ENCODE data around the gene PABPN1.

The PABPN1 gene

DNA sequence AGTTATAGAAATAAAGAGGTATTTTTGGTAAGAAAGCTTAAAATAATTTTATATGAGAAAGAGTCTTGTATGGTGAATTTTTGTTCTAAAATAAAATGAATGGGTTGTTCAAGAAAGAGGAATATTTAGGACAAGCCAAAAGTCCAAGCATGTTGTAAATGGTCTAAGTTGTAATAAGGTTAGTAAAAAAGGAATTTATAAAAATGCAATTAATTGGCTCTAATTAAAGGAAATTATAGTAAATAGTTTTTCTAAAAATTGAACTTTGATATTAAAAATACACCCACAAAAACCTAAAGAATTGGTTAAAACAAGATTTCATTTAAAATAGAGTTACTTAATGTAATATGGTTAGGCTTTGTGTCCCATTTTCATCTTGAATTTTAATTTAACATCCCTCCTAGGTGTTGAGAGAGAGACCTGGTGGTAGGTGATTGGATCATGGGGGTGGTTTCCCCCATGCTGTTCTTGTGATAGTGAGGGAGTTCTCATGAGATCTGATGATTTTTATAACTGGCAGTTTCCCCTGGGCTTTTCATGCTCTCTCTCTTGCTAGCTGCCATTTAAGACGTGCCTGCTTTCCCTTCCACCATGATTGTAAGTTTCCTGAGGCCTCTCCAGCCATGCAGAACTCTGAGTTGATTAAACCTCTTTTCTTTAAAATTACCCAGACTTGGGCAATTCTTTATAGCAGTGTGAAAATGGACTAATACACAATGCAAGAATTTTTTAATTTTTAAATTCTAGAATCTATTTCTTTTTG, 18.4 kb downstream of the PABPN1 start:
- Histone ChIP-seq H3K27me3 (ENCODE audit: control insufficient read depth, insufficient read depth, low read length) (no peaks in the 10 kb centered on the region), H3K27ac (ENCODE audit: low read depth, low read length) (no peak overlapping the region), H3K4me3 (ENCODE audit: low read depth, low read length) (no peak overlapping the region), H3K9ac (ENCODE audit: low read length) (no peak overlapping the region), H3K9me3 (ENCODE audit: control insufficient read depth, insufficient read depth, low read depth, low read length) (peaks cover 35% of the 10 kb centered on the region), H3K36me3 (ENCODE audit: control insufficient read depth, insufficient read depth, low read length) (no peaks in the 10 kb centered on the region), H3K4me1 (ENCODE audit: control insufficient read depth, insufficient read depth, low read length) (no peaks in the 10 kb centered on the region)

DNA sequence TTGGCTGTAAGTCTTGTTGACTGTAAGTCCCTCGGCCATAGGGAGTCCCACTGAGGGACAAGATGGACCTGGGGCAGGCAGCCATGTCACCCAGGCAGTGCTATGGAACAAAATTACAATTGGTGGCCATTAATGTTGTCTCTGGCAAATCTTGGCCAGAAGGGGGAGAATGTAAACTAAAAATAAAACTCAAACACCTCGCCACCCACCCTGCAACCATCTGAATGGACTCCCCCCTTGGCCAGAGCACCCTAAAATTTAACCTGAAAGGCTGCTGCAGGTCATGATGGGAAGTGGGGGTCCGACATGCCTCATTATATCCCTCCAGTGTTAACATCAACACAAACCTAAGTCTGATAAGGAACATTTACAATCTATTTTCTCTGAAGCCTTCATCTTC, 23.2 kb downstream of the PABPN1 start:
- H3K36me3 ChIP-seq (ENCODE audit: control insufficient read depth, insufficient read depth, low read length), result no peaks in the 10 kb centered on the region
- H3K9ac ChIP-seq (ENCODE audit: low read length), result no peak overlapping the region
- H3K27me3 ChIP-seq (ENCODE audit: control insufficient read depth, insufficient read depth, low read length), result no peaks in the 10 kb centered on the region
- H3K4me3 ChIP-seq (ENCODE audit: low read depth, low read length), result no peak overlapping the region
- H3K27ac ChIP-seq (ENCODE audit: low read depth, low read length), result no peak overlapping the region
- peaks cover 20% of the 10 kb centered on the region for H3K9me3 ChIP-seq (ENCODE audit: control insufficient read depth, insufficient read depth, low read depth, low read length)
- peaks cover 11% of the 10 kb centered on the region for H3K4me1 ChIP-seq (ENCODE audit: control insufficient read depth, insufficient read depth, low read length)

DNA sequence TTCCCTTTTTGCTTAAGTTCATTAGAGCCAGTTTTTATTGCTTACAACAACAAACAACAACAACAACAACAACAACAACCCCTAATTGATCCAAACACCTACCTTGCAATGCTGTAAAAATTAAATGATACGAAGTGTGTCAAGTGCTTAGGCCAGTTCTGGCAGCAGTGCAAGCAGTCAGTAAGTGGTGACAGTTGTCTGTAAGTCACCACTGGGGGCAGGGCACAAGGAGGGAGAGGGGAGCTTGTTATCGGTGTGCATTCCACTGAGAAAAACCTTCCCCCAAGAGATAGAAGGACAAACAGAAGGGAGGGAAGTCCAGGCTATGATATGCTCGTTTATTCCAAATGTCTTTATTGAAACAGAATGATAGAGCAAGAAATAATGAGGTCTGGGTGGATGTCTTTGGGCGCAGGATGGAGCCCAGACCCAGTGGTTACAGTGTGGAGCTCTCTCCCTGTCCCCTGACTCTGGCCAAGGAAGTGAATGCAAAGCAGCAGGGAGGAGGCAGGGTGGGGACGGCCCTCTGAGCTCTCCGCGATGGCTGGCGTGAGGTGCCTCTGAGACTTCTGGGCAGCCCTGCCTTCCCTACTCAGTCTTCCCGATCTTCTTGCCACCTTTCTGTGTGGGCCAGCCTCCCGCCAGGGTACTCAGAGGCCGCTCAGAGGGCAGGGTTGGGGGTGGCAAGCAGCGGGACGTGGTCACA, 24.9 kb downstream of the PABPN1 start:
- peaks cover 8% of the 10 kb centered on the region for H3K27me3 ChIP-seq (ENCODE audit: control insufficient read depth, insufficient read depth, low read length)
- no peak overlapping the region for H3K9ac ChIP-seq (ENCODE audit: low read length)
- H3K9me3 ChIP-seq (ENCODE audit: control insufficient read depth, insufficient read depth, low read depth, low read length), result peaks cover 9% of the 10 kb centered on the region
- H3K27ac ChIP-seq (ENCODE audit: low read depth, low read length), result no peak overlapping the region
- H3K4me3 ChIP-seq (ENCODE audit: low read depth, low read length), result no peak overlapping the region; the same call in 1 of the 2 replicates
- H3K36me3 ChIP-seq (ENCODE audit: control insufficient read depth, insufficient read depth, low read length), result no peaks in the 10 kb centered on the region
- peaks cover 11% of the 10 kb centered on the region for H3K4me1 ChIP-seq (ENCODE audit: control insufficient read depth, insufficient read depth, low read length)

DNA sequence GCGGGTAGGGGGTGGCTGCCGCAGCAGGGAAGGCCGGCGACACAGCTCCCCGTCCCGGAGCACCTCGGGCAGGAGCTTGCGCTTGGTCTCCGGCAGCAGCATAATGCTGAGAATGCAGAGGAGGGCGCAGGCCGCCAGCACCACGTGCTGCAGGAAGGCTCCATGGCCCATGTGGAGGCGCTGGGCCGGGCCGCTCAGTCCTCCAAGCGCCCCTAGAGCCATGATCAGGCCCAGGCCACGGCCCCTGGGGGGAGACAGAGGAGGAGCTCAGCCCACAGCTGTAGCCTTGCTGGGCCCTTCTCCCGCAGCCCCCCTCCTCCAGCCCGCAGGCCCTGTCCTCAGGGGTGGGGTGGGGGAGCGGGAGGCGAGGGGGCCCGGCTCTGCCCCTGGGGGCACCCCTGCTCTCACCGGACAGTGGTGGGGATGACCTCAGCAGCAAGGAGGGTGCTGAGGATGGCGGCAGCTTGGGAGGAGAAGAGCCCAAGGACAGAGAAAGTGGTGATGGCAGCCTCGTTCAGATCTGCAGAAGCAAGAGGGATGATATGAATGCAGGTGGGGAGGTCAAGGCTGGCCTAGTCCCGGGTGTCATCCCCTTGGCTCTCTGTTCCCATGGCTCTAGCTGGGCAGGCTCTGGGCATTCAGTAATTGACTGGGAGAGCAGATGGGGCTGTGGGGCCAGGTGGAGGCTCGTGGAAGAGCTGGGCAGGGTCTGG, 25.6 kb downstream of the PABPN1 start:
- no peak overlapping the region; the same call in 1 of the 2 replicates for H3K4me3 ChIP-seq (ENCODE audit: low read depth, low read length)
- peaks cover 11% of the 10 kb centered on the region for H3K4me1 ChIP-seq (ENCODE audit: control insufficient read depth, insufficient read depth, low read length)
- H3K27me3 ChIP-seq (ENCODE audit: control insufficient read depth, insufficient read depth, low read length), result peaks cover 15% of the 10 kb centered on the region
- no peak overlapping the region for H3K27ac ChIP-seq (ENCODE audit: low read depth, low read length)
- H3K9ac ChIP-seq (ENCODE audit: low read length), result no peak overlapping the region
- H3K9me3 ChIP-seq (ENCODE audit: control insufficient read depth, insufficient read depth, low read depth, low read length), result 0 out of 2 replicates have a peak, but pooled peaks cover 2% of the 10 kb centered on the region
- no peaks in the 10 kb centered on the region for H3K36me3 ChIP-seq (ENCODE audit: control insufficient read depth, insufficient read depth, low read length)

DNA sequence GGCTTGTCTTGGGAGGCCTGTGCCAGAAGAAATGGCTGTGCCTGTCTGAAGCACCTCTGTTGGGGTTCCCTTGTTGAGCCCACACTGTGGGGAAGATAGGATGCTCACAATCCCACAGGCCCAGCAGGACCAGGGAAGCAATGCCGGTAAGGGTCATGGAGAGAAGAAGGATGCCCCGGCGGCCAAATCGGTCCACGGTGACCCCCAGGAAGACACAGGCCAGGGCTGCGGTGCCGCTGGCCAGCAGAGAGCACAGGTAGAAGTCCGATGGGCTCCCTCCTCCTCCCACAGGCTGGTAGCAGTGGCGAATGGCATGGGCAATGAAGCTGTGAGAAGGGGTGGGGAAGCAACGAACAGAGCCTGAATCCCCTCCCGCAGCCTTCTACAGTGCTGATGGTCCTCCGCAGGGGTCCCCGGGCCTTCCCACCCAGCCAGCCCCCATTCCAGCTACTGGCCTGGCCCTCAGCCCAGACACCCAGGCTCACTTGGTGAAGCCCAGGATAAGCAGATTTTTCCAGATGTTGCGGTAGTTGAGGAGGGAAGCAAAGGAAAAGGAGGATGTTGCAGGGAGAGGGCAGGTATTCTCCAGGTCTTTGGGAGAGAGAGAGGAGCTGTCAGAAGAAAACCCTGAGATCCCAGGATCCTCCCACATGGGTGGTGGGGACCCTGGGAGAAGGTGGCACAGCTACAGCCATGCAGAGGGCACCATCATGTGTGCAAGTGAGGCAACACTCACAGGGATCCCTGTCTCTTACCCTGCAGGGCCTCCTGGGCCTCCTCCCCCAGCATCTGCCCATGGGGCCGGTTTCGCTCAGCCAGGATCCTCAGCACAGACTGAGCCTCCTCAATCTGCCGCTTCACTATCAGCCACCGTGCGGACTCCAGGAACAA, 26.4 kb downstream of the PABPN1 start:
- peaks cover 20% of the 10 kb centered on the region for H3K27me3 ChIP-seq (ENCODE audit: control insufficient read depth, insufficient read depth, low read length)
- H3K27ac ChIP-seq (ENCODE audit: low read depth, low read length), result no peak overlapping the region
- peaks cover 11% of the 10 kb centered on the region for H3K4me1 ChIP-seq (ENCODE audit: control insufficient read depth, insufficient read depth, low read length)
- H3K36me3 ChIP-seq (ENCODE audit: control insufficient read depth, insufficient read depth, low read length), result no peaks in the 10 kb centered on the region
- no peaks in the 10 kb centered on the region for H3K9me3 ChIP-seq (ENCODE audit: control insufficient read depth, insufficient read depth, low read depth, low read length)
- no peak overlapping the region for H3K4me3 ChIP-seq (ENCODE audit: low read depth, low read length)
- no peak overlapping the region for H3K9ac ChIP-seq (ENCODE audit: low read length)

DNA sequence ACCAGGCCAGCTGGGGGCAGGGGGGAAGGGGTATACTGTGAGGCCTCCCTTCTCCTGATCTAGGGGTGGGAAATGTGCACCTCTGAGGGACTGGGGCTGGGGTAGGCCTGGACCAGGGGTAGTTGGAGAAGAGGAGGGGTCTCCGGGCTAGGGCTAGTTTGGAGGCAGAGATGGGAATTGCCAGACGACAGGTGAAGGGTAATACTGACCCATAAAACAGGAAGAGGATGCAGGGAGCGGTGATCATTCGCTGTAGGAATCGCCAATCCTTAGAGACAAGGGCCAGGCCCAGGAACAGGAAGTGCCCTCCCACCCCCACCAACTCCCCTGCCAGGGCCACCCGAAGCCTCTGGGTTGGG, 27.0 kb downstream of the PABPN1 start:
- peaks cover 14% of the 10 kb centered on the region for H3K4me1 ChIP-seq (ENCODE audit: control insufficient read depth, insufficient read depth, low read length)
- peaks cover 24% of the 10 kb centered on the region for H3K27me3 ChIP-seq (ENCODE audit: control insufficient read depth, insufficient read depth, low read length)
- H3K36me3 ChIP-seq (ENCODE audit: control insufficient read depth, insufficient read depth, low read length), result no peaks in the 10 kb centered on the region
- H3K9ac ChIP-seq (ENCODE audit: low read length), result no peak overlapping the region
- H3K27ac ChIP-seq (ENCODE audit: low read depth, low read length), result no peak overlapping the region
- H3K9me3 ChIP-seq (ENCODE audit: control insufficient read depth, insufficient read depth, low read depth, low read length), result no peaks in the 10 kb centered on the region
- H3K4me3 ChIP-seq (ENCODE audit: low read depth, low read length), result no peak overlapping the region

DNA sequence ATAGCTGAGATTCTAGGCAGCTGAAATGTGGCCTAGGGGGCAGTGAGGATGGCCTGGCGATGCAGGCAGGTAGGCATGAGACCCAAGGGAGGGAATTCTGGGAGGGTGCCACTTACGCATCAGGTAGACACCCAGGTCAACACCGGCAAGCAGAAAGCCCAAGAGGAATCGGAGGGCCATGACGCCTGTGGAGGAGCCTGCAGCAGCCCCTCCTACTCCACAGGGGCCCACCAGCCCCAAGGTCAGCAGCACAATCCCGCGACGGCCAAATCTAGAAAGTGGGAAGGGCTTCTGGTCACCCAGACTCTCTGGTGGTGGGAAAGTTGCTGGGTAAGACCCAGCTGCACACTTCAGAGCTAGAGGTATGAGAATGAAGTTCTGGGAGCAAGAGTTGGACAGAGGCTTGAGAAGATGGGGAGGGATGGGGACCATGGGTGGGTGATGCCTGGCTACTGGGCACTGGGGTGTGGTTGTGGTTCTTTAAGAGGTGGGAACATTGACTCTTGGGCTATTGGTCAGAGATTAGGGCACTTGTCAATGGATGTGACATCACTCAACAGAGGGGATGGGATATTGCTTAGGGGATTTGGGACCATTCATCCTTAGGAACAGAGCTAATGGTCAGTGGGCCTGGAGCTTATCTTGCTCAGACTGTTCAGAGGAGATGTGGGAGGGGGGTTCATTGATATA, 28.0 kb downstream of the PABPN1 start:
- Histone ChIP-seq H3K4me3 (ENCODE audit: low read depth, low read length) (no peak overlapping the region), H3K4me1 (ENCODE audit: control insufficient read depth, insufficient read depth, low read length) (peaks cover 14% of the 10 kb centered on the region), H3K36me3 (ENCODE audit: control insufficient read depth, insufficient read depth, low read length) (no peaks in the 10 kb centered on the region), H3K9ac (ENCODE audit: low read length) (no peak overlapping the region), H3K9me3 (ENCODE audit: control insufficient read depth, insufficient read depth, low read depth, low read length) (no peaks in the 10 kb centered on the region), H3K27ac (ENCODE audit: low read depth, low read length) (no peak overlapping the region), H3K27me3 (ENCODE audit: control insufficient read depth, insufficient read depth, low read length) (peaks cover 34% of the 10 kb centered on the region)

DNA sequence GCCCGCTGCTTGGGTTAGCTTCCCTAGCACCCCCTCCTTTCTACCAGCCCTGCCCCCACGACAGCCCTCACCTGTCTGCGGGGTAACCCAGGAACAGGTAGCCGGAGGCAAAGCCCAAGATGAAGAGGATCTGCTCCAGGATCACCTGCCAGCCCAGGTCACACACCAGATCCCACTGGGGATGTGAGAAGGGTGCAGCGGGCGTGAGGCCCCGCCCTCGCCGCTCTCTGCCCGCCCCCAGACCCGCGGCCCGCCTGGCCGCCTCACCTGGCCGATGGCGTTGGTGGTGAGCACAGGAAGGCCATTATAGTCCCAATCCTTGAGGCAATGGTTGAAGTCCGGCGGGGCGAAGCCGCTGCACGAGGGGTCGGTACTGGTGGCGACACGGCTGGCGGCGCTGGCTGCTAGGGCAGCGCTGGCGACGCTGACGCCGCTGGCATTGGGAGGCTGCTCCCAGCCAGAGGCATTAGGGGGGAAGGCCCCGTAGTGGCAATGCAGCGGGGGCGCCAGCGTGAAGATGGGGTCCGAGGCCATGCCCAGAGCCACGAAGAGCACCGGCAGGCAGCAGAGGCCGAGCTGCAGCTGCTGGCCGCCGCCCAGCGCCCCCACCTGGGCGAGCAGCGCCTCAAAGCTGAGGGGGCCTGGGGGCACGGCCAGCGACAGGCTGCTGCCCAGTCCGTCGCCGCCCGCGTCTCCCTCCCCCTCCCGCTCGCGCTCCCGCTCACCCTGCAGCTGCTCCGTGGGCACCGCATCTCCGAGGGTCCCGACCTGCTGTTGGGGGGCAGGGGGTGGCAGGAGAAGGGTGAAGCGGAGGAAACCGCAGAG, 30.6 kb downstream of the PABPN1 start:
- H3K27me3 ChIP-seq (ENCODE audit: control insufficient read depth, insufficient read depth, low read length), result peaks cover 40% of the 10 kb centered on the region
- peaks cover 9% of the 10 kb centered on the region for H3K36me3 ChIP-seq (ENCODE audit: control insufficient read depth, insufficient read depth, low read length)
- H3K9ac ChIP-seq (ENCODE audit: low read length), result peak overlapping the region; percentile 45
- H3K9me3 ChIP-seq (ENCODE audit: control insufficient read depth, insufficient read depth, low read depth, low read length), result no peaks in the 10 kb centered on the region
- peak overlapping the region; percentile 87 for H3K4me3 ChIP-seq (ENCODE audit: low read depth, low read length)
- no peak overlapping the region for H3K27ac ChIP-seq (ENCODE audit: low read depth, low read length)
- peaks cover 3% of the 10 kb centered on the region; the same call in 1 of the 2 replicates for H3K4me1 ChIP-seq (ENCODE audit: control insufficient read depth, insufficient read depth, low read length)

DNA sequence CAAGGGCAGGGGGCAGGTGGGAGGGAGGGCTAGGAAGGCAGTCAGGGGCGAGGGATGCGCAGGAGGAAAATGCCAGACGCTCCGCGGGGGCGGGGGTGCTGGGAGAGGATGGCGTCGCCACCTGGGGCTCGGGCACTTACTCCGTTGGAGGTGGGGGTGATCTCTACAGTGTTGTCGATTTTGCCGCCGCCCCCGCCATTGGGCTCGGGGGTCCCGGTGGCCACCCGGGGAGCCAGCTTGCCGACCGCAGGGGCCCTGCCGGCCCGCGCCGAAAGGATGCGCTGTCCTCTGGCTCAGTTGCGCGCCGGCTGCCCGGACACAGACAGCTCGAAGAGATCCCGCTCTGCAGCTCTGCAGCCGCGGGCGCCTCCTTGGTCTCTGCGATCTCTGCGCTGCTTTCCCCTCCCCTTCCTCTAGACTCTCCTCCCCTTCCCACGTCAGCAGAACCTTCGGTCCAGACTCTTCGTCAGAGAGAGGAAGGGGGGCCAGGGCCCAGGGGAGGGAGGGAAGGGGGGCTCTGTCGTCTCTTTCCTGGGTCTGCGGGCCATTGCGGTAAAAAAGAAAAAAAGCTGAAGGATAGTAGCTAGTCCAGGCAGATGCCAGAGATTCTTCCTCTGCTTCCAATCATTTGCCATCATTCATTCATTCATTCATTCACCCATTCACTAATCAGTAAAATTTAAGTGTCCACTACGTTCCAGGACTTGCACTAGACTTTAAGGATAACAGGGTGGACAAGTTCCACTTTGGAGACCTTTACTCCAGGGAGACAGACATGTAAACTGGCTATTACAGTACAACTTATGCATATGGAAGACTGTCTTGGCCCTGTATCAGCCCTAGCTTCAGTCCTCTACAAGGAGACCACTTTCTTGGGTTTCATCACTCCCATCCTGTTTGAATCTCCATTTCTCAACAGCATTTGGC, 31.5 kb downstream of the PABPN1 start, which contains the start of gene SLC22A17:
SLC22A17 (minus strand) TSS at position 382 of the 927 bp plus-strand sequence.
- peaks cover 40% of the 10 kb centered on the region for H3K27me3 ChIP-seq (ENCODE audit: control insufficient read depth, insufficient read depth, low read length)
- H3K9ac ChIP-seq (ENCODE audit: low read length), result peak within 1 kb of the TSS; percentile 45
- H3K27ac ChIP-seq (ENCODE audit: low read depth, low read length), result no peak within 1 kb of the TSS
- peaks cover 18% of the 10 kb centered on the region for H3K36me3 ChIP-seq (ENCODE audit: control insufficient read depth, insufficient read depth, low read length)
- H3K9me3 ChIP-seq (ENCODE audit: control insufficient read depth, insufficient read depth, low read depth, low read length), result no peaks in the 10 kb centered on the region
- H3K4me1 ChIP-seq (ENCODE audit: control insufficient read depth, insufficient read depth, low read length), result peaks cover 3% of the 10 kb centered on the region; the same call in 1 of the 2 replicates
- peak within 1 kb of the TSS; percentile 87 for H3K4me3 ChIP-seq (ENCODE audit: low read depth, low read length)

All from HUES6 (cell line).